ENCODE results near the gene HDAC1.
A peak's percentile ranks its signal among the peaks of the same experiment; 100 is the strongest.
"Not testable (repeated sequence)": the region's sequence is repeated elsewhere in the genome, so short reads cannot be mapped to it uniquely, and the experiment has no call there.

The HDAC1 gene

GRCh38 chr1:32274646-32275340, 17.1 kb upstream of the HDAC1 start:
- no peak for DNase-seq (ENCODE audit: low spot score)

- DNase-seq (ENCODE audit: low spot score), result peak; percentile 54
These were observed 16.5 kb upstream of the HDAC1 start for GRCh38 chr1:32275424-32275823.

- DNase-seq (ENCODE audit: low spot score), result no peak
These were observed 15.7 kb upstream of the HDAC1 start for GRCh38 chr1:32276032-32276782.

GRCh38 chr1:32284777-32285176, 7.1 kb upstream of the HDAC1 start:
- not testable (repeated sequence) for DNase-seq (ENCODE audit: low spot score)

- no peak for DNase-seq (ENCODE audit: low spot score)
These were observed 6.2 kb upstream of the HDAC1 start for GRCh38 chr1:32285658-32286057.

GRCh38 chr1:32286763-32287162, 5.1 kb upstream of the HDAC1 start:
- DNase-seq (ENCODE audit: low spot score), result no peak

- DNase-seq (ENCODE audit: low spot score), result no peak
These were observed 2.6 kb upstream of the HDAC1 start for GRCh38 chr1:32289256-32289655.

- peak; percentile 36 for DNase-seq (ENCODE audit: low spot score)
These were observed 657 bp upstream of the HDAC1 start for GRCh38 chr1:32291145-32291707.

GRCh38 chr1:32298211-32298610, 6.3 kb downstream of the HDAC1 start:
- not testable (repeated sequence) for DNase-seq (ENCODE audit: low spot score)

- no peak for DNase-seq (ENCODE audit: low spot score)
These were observed 7.4 kb downstream of the HDAC1 start for GRCh38 chr1:32299327-32299726.

- DNase-seq (ENCODE audit: low spot score), result no peak
These were observed 11.5 kb downstream of the HDAC1 start for GRCh38 chr1:32303358-32303757.

- peak; percentile 22 for DNase-seq (ENCODE audit: low spot score)
These were observed 12.2 kb downstream of the HDAC1 start for GRCh38 chr1:32303997-32304622.

- no peak for DNase-seq (ENCODE audit: low spot score)
These were observed 13.4 kb downstream of the HDAC1 start for GRCh38 chr1:32305310-32305709.

- DNase-seq (ENCODE audit: low spot score), result peak; percentile 18
These were observed 15.4 kb downstream of the HDAC1 start for GRCh38 chr1:32307324-32307723.

- DNase-seq (ENCODE audit: low spot score), result no peak
These were observed 18.1 kb downstream of the HDAC1 start for GRCh38 chr1:32309960-32310359.

GRCh38 chr1:32311709-32312393, 20.0 kb downstream of the HDAC1 start:
- DNase-seq (ENCODE audit: low spot score), result no peak

- no peak for DNase-seq (ENCODE audit: low spot score)
These were observed 25.0 kb downstream of the HDAC1 start for GRCh38 chr1:32316903-32317277.

- DNase-seq (ENCODE audit: low spot score), result no peak
These were observed 26.4 kb downstream of the HDAC1 start for GRCh38 chr1:32318127-32318869.

GRCh38 chr1:32321712-32322291, 29.9 kb downstream of the HDAC1 start:
- DNase-seq (ENCODE audit: low spot score), result no peak

GRCh38 chr1:32327204-32327603, 35.3 kb downstream of the HDAC1 start:
- no peak for DNase-seq (ENCODE audit: low spot score)

GRCh38 chr1:32329931-32330466, 38.1 kb downstream of the HDAC1 start:
- no peak for DNase-seq (ENCODE audit: low spot score)
